Islet of Langerhans (tissue), 1 donor: ENCODE results near the gene CARD19.

ENCODE experiments used
- FAIRE-seq: peaks from one replicate; lab custom pipeline; 2011; peaks lifted over from hg19 to GRCh38; lab: Jason Lieb, UNC

CARD19 gene

DNA sequence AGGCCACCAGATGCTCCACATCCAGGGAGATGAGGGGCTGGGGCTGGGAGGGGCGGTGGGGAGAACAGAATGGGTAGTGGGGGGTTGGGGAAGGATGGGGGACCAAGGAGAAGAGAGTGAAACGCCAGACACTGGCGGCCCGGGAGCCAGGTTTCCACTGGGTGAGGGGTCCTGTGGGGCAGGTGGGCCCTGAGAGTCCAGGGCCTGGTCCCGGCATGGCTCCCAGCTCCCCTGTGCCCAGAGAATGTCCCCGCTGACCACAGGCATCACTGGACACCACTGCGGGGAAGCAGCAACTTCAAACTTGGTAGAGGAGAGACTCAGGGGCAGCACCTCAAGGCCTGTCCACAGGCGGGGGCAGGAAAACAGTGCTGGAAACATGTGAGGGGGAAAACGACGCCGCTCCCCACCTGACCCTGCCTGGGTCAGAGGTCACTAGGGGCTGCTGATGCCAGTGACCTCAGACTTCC is 24.9 kb downstream of the CARD19 start:
- no peak for FAIRE-seq

DNA sequence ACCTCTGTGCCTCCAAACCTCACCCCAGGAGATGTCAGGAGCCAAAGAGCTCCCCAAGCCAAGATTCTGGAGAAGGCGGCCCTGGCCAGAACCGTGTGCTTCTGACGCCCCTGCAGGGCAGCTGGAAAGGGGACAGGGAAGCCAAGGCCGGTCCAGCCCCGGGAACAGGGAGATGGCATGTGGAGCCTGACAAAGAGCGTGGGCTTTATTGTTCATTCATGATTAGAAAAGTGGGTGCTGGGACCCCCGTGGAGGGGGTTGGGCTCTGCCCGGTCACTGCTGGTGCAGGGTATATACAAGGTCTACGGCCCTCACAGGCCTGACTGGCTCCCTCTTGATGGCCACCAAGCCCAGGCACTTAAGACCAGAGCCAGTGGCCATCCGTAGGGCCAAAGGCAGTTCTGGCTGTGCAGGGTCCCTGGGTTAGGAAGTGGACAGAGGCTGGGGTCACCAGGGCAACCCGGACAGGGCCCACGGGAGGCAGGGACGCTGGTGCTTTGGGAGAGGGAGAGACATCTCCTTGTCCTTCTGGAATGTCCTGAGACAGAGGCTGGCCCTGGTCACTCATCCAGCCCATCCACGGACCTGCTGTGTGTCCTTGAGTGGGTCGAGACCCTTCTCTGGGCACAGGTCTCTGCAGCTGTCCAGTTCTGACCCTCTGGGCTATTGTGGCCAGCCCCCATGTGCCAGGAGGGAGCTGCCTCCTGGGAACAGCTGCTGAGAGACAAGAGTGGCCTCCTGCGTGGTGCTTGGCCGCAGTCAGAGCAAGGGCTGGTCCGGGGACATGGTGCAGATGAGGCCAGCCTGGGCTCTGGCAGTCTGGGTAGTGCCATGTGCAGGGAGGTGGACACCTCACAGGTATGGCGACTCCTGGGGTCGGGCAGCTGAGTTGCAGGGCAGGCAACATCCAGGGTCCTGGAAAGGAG is 25.6 kb downstream of the CARD19 start:
- no peak for FAIRE-seq

DNA sequence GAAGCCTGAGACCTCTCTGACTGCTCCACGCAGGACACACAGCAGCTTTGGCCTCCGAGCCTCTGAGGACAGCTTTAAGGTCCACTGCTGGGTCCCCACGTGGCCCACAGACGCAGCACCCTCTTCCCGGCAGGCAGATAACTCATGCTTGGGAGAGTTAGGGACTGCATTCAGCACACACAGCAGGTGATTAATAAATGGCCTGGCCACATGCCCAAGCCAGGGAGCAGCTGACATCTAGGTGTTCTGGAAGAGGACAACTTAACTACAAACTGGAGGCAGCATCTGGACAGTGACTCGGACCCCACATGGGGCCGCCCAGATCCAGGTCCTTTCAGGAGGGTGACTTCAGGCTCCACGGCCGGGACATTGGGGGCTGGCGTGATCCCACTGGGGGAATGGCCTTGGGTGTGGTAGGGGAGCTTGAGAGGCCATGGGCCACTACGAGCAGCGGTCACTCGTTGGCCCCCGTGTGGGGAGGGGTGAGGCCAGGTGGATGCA is 26.8 kb downstream of the CARD19 start:
- FAIRE-seq, result no peak

DNA sequence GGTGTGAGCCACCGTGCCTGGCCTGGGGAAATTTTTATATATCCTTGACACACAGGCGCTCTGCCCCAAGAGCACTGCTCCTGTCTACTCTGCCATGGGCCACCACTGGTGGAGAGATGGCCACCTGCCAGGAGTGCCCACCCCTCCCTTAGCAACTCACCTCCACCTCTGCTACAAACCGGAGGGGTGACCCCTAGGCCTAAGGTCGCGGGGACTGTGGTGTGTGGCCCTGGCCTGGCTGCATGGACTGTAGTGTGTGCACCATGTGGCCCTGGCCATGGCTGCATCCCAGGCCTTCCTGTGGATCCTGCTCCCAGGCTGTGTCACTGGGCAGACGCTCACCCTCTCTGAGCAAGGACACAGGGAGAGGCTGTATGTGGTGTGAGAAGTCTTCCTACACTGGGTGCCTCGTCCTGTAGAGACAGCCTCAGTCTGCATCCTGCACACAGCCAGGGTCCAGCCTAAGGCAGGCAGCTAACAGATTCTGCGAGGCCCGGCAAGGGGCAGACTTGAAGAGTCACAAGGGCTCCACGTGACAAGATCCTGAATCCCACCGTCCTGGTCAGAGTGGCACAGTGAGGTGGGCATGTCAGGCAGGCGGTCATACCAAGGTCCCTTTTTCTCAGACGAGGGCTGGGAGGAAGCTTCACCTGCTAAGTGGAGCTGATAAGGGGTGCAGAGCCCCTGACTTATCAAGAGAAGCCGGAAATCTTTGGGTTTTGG is 27.7 kb downstream of the CARD19 start:
- no peak for FAIRE-seq

DNA sequence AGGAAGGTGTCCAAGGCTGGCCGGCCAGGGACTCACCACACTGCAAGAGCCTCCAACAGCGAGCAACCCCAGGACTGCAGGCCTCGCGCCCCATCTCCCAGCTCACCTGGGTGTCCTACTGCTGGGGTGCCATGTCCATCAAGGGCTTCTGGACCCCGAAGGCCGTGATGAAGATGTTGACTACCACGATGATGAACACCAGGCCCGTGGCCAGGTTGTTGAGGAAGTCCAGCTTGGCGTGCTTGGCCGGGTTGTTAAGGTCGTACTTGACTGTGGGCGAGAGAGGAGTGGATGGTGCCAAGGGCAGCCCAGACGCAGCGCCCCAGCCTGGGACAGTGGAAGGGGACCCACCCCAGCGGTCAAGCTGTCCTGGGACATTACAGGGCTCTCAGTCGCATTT is 28.8 kb downstream of the CARD19 start:
- no peak for FAIRE-seq

DNA sequence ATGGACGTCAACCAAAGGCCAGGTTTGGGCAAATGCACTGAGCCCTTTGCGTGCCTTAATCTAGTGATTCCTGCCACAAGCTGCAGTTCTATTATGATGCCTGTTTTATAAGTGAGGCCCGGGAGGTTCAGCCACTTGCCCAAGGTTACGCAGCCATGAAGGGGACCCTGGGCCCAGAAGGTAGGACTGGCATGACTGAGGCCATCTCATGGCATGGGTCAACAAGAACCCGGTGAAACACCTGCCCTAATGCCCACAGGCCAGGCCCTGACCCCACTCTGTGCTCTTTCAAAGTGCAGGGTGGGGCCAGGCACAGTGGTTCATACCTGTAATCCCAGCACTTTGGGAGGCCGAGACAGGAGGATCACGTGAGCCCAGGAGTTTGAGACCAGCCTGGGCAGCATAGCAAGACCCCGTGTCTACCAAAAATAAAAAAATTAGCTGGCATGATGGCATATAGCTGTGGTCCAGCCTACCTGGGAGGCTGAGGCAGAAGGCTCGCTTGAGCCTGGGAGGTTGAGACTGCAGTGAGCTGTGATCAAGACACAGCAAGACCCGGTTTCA is 29.4 kb downstream of the CARD19 start:
- no peak for FAIRE-seq

DNA sequence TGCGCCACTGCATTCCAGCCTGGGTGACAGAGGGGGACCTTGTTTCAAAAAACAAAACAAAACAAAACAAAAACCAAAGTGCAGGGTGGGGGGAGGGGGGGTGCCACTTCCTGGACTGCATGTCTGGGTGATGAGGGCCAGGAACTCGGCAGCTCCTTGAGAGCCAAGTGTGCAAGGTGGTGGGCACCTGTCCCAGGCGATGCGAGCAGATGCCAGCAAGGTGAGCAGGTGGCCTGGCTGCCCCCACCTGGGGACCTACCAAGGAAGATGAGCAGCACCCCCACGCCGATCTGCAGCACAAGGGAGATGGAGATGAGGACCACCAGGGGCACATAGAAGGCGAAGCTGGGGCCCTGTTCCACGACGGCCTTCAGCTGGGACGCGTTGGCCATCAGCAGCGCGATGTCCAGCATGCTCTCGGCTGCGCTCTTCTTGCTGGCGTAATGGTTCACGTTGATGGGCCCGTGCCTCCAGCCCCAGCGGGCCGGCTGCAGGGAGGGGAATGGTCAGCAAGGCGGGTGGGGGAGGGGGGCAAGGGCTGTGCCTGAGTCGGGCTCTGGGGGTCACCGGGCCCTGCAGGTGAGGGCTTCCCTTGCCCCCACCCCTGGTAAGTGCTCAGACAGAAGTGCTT is 30.2 kb downstream of the CARD19 start:
- no peak for FAIRE-seq

DNA sequence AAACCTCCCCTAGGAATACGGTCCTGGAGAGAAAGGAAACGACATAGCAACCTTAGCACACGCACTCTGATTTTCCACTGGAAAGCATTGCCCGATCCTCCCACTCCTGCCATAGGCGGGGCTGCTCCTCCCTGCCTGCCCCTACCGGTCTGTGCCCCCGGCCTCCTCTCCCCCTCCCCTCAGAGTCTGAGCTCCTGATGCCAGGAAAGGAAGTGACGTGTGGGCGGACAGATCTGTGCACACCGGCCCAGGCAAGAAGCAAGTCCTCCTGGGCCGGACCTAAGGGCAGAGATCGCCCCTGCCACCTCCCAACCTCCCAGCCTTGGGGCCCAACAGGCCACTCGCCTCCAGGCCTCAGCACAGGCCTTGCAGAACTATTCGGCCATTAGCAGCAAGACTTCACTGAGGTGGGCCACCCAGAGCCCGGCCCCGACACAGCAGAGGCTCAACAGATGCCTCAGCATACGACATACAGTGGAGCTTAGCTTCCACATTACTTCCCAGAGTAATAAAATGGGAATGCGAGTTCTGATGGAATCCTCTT is 30.9 kb downstream of the CARD19 start:
- no peak for FAIRE-seq

DNA sequence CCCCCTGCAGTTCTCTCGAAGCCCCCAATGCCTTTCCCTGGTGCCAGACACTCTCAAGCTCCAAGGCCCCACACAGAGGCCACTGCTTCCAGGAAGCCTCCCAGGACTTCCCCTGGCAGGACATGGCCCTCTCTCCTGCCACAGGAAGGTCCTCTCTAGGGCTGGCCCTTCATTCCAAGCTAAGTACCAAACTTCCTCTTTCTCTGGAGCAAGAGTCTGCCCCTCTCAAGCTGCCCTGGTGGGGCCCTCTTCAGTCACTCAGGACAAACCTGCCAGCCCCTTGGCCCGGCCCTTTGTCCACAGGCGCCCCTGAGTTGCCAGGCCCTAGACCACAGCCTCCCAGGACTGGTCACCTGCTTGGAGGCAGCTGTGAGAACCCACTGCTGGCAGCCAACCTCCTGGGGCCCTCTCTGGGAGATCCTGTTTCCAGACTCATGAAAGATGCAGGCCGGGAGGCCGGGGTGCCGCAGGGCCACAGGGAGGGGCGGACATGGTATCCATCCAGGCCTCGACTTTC is 31.4 kb downstream of the CARD19 start:
- FAIRE-seq, result no peak

DNA sequence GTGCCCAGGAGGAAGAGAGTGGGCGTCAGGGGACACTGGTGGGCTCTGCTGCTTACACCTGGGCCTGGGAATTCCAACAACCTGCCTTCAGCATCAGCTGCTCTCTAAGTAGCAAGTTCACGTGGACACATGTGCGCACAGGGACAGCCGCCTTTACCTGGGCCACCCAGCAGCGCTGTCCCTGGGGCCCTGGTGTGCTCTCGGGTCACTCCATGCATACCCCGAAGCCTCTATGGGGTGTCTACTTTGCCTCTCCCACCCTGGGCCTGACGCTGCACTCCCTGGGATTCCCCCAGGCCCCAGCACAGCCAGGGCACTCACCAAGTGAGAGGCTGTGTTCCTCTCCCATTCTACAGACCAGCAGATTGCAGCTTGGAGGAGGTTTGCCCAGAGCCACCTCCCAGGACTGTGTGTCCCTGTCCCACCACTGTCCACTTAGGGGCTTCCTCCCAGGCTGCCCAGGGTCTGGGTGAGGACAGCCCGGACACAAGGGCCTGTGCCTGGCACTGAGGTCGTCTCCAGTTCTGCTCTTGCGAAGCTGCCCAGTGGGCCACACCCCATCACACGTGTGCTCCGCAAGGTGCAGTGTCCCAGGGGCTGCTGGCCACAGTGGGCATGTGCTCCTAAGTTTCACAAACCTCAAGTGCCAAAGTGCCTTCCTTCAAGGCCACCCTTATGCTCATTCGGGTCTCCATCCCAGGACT is 32.1 kb downstream of the CARD19 start:
- no peak for FAIRE-seq

DNA sequence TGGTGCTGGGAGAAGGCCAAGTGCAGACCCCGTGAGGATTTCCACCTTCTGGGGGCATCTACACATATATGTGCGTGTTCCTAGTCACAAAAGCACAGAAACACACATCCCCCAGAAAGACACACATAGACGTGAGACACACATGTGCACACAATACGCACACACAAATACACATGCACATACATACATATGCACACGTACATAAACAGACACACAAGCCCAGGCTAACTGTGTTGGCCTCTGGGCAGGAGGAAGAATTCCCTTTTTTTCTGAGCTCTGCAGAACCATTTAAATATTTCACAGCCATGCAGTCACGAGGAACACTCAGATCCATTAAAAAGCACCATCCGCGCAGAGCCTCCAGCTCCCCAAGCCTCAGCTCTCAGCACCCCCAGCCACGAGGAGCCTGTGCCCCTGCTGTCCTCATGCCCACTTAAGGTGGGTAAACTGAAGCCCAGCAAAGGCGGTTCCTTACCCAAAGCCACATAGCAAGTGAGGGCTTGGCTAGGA is 32.8 kb downstream of the CARD19 start:
- no peak for FAIRE-seq

DNA sequence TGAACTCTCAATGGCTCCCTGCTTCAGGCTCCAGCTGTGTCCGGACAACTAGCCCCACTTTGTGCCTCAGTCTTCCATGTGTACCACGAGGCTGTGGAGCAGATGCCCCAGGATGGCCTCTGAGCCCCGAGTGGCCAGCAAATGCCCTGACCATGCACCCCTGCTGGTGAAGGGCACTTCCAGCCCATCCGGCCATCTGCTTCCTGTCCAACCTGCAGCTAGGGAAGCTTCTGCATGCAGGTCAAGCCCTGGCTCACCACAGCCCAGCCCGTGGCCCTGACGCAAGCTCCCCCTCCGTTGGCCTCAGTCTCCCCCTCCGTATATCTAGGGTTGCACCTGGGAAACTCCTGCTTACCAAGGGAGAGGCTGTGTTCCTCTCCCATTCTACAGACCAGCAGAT is 33.3 kb downstream of the CARD19 start:
- no peak for FAIRE-seq

DNA sequence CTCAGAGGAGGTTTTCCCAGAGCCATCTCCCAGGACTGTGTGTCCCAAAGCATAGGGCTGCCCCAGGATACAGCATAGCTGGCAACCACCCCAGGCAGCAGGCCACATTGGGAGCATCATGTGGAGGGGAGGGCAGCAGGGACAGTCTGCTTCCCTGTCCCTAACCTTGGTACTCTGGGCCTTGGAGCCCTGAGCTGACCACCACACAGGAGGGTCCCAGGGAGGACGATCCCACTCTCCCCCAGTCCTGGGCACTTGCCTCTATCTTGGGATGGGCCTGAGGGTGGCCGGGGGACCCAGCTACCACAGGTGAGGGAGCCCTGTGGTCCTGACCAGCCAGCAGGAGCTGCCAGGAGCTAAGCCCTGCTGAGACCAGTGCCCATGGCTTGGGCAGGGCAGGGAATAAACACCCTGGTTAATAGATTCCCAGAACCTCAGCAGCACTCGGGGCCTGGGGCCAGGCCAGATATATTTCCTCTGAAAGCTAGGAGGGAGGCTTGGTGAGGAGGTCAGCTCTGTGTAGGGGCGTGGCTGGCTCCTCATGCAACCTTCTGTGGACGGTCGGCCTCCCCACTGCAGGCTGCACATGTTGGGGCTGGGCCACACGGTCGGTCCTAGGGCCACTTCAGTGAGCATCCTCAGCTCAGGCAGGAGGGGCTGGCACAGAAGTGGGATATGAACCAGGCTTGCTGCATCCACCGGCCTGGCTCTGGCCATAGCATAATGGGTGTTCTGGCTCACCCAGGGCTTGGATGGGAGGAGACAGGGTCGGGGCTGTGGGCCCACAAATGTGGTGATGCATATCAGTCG is 33.9 kb downstream of the CARD19 start:
- no peak for FAIRE-seq

DNA sequence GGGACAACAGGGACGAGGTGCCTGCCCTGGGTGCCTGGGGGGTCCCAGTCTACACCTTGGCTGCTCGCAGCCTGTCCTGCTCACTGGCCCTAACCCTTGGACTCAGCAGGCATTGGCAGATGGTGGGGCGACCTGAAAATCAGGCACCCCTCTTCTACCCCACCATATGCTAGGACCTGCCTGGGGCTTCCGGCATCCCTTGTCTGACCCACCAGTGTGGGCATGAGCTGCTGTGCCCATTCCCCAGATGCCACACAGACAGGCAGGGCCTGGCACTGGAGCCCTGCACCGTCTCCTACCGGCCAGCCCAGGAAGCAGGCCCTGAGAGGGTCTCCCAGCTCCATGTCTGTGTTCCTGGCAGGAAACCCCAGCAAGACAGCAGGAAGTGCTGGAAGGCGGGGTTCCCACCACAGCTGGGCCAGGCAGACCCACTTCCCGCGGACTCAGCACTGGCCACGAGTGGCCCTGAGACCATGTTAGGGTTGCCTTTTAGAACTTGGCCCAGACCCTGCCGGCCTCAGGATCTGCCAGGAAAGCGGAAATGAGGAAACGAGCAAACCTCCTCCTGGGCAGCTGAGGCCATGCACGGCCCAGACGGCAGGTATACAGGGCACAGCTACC is 35.0 kb downstream of the CARD19 start:
- no peak for FAIRE-seq

DNA sequence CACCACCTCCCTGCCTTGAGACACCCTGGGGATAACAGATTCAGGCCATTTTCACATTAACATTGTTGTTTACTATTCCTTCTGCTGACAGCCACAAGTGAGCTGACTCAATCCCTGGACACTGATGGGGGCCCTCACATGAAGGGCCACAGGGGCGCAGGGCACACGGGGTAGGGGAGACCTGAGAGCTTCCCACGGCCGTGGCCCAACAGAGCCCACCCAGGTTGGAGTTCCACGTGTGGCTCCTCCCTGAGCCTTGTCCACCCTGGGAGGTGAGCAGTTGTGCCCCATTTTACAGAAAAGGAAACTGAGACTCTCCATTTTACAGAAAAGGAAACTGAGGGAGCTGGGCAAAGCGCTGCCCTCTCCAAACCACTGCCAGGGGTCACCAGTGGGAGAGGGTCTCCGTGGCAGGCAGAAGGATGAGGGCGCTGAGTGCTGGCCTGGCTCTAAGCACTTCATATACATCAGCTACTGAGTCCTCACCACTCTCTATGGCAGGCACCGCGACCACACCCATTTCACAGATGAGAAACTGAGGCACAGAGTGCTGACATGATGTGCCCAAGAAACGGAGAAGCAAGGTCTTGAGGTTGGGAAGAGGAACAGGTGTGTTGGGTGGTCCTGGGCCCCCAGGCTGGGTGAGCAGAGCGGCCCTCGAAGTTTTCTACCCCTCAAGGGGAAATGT is 35.7 kb downstream of the CARD19 start:
- FAIRE-seq, result no peak

DNA sequence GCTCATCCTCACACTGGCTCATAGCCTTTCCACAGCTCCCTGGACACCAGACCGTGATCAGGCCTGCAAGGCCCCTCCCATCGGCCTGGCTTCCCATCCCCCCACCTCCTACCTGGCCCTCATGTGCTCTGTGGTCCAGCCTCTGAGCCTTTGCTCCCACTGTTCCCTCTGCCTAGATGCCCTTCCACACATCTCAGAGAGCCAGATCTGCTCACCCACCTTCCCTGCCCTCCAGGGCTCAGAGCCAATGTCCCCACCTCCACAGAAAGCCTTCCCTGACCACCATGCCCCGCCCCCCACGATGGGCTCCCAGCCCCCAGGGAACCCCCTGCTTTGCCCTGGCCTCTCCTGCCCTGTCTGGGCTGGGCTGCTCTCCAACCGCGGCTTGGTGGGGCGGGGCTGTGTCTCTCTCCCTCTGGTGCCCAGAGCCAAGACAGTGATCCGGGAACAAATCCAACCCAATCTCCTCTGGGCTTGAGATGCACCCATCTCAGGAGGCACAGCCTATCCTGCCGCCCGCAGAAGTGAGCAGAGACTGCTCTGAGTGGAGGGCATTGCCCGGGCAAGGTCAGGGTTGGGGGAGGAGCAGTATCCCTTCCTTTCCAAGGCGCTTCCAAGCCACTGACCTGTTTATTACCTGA is 36.4 kb downstream of the CARD19 start:
- no peak for FAIRE-seq

DNA sequence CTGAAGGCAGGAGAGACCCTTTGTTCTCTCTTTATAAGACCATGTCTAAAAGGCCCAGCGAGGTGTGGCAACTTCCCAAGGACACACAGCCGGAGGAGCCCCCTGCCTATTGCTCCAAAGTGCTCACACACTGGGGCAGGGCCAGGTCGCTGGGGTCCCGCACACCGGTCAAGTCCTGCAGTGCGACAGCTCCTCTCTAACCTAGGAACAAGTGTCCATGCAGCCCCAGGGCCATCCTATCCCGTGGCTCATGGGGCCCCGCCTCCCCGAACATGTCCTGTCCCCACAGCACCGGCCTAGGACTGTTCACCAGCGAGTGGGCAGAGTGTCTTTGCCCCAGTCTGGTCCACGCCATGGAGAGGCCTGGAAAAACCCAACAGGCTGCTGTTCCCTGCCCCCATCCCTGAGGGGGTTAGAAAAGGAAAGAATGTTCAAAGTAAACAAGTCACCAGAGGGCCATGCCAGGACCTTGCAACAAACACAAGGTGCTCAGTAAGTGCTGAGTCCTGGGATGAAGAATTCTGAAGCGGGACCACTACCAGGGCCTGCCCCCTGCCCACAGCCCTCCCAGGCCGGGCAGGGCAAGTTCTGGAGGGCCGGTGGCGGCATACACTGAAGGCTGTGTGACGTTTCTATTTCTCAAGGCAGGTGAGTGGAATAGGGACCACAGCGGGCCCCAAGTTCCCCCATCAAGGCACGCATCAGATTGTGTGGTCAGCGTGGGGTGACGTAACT is 37.1 kb downstream of the CARD19 start:
- FAIRE-seq, result no peak

DNA sequence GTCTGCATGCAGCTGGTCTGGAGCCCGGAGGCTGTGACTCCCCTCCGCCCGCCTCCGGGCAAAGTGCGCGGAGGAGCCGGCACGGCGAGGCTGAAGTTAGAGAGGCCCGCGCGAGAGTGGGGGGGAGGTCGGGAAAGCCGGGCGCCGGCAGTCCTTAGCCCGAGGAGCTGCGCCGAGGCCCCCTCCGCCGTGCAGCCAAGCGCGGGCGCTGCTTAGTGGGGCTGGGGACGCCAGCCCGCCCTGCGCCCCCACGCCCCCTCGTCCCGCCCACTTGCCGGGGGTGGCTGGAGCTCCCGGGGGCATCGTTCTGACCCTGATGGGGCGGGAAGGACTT is 37.6 kb downstream of the CARD19 start:
- FAIRE-seq, result no peak
